Panc1 (cell line): Measurements from ENCODE around the gene ANKRD29. TPM values are rescaled to one million over a fixed set of nuclear protein-coding genes. Genes with fewer than 3 reads are reported as not detected.

Experiments
- ATAC-seq: fragments of 200-7000 bp; cut with Tn5 transposase; 2 replicates; pipeline ENCODE4 v1.9.1; 2020; ENCODE audit warnings: mild to moderate bottlenecking, moderate library complexity
- BruUV-seq: library from RNA; stranded (reverse); fragments of 400-500 nt; replicated peaks from 2 replicates; lab custom pipeline; 2021; lab: Mats Ljungman, UMichigan
- CTCF ChIA-PET: fragments of 300-600 bp; sonication (Branson Sonifier 250); formaldehyde crosslinking; loops from one replicate; lab custom pipeline; 2022; ENCODE audit warnings: antibody characterized with exemption; lab: Charles Lee
- POLR2A ChIA-PET: fragments of 300-600 bp; sonication (Branson Sonifier 250); formaldehyde crosslinking; loops from one replicate; lab custom pipeline; 2022; ENCODE audit warnings: antibody characterized with exemption; lab: Charles Lee
- DNase-seq: peaks from one replicate; pipeline ENCODE4 v3.0.0-alpha.2; 2010; ENCODE audit warnings: low read depth, low spot score
- H3K27ac ChIP-seq: 2 replicates; pipeline ENCODE4 v1.5.1; 2011; ENCODE audit warnings: mild to moderate bottlenecking, low read length, inconsistent platforms
- H3K27me3 ChIP-seq: fragments of 200-500 bp; sonication (Bioruptor generic); 2 replicates; pipeline ENCODE4 v1.6.0; 2014; ENCODE audit warnings: low read length, inconsistent platforms; ENCODE audit not compliant: control insufficient read depth, insufficient read depth
- H3K36me3 ChIP-seq: fragments of 200-500 bp; sonication (Bioruptor generic); 2 replicates; pipeline ENCODE4 v1.5.1; 2014; ENCODE audit warnings: inconsistent platforms, mild to moderate bottlenecking, low read length, moderate library complexity; ENCODE audit not compliant: control insufficient read depth, insufficient read depth
- H3K4me1 ChIP-seq: 2 replicates; pipeline ENCODE4 v1.5.1; 2011; ENCODE audit warnings: inconsistent platforms, mild to moderate bottlenecking, low read length, moderate library complexity; ENCODE audit not compliant: control insufficient read depth, insufficient read depth
- H3K4me3 ChIP-seq, 2 experiments: 2 replicates each; pipeline ENCODE4 v1.5.1; 2011 to 2012; ENCODE audit warnings: low read depth in 2 of 2, low read length in 2 of 2, mild to moderate bottlenecking in 2 of 2, inconsistent platforms in 1 of 2, moderate library complexity in 1 of 2
- H3K9me3 ChIP-seq: fragments of 200-500 bp; sonication (Bioruptor generic); 2 replicates; pipeline ENCODE4 v1.5.1; 2014; ENCODE audit warnings: low read depth, mild to moderate bottlenecking, inconsistent platforms, low read length, moderate library complexity; ENCODE audit not compliant: control insufficient read depth, insufficient read depth
- POLR2AphosphoS5 ChIP-seq: IDR thresholded peaks from 2 replicates; pipeline ENCODE4 v1.6.1; 2012; ENCODE audit warnings: mild to moderate bottlenecking, low read depth, low read length, moderate library complexity
- SIN3A ChIP-seq: IDR thresholded peaks from 2 replicates; pipeline ENCODE4 v1.6.1; 2012; ENCODE audit warnings: low read depth, mild to moderate bottlenecking, low read length, moderate library complexity, borderline replicate concordance; ENCODE audit not compliant: insufficient read depth
- TCF7L2 ChIP-seq: IDR thresholded peaks from 2 replicates; pipeline ENCODE4 v1.6.1; 2011; ENCODE audit warnings: mild to moderate bottlenecking, low read depth, low read length, inconsistent platforms
- in situ Hi-C: cut with HindIII; loops from 2 replicates; pipeline ENCODE4 v1.10.0; 2016; ENCODE audit warnings: low sequenced_read_pairs, low pct_unique_long_range_greater_than_20kb
- intact Hi-C: fragments of 100-400 bp; cut with micrococcal nuclease; formaldehyde crosslinking; loops from one replicate; pipeline ENCODE4 v1.10.0; 2022; ENCODE audit not compliant: unreplicated experiment
- total RNA-seq: library from RNA; stranded (reverse); gene quantifications from one replicate; pipeline ENCODE4 v1.2.1, GENCODE V29; 2021; ENCODE audit not compliant: unreplicated experiment
- TF ChIP-seq, protein P1 (sequence below), 2 experiments: IDR thresholded peaks; 2 replicates each; pipeline ENCODE4 v1.6.1; 2011 to 2012; ENCODE audit warnings: low read depth in 2 of 2, control low read depth in 1 of 2, low read length in 1 of 2, mild to moderate bottlenecking in 1 of 2, moderate library complexity in 1 of 2; ENCODE audit not compliant: insufficient read depth in 1 of 2
- TF ChIP-seq, protein P2 (sequence below): fragments of 450-650 bp; IDR thresholded peaks from 2 replicates; pipeline ENCODE4 v1.5.1; 2017; ENCODE audit warnings: mild to moderate bottlenecking

ANKRD29 gene
- total RNA-seq, 1 experiment from 2014 or later, result 0.67 TPM

DNA sequence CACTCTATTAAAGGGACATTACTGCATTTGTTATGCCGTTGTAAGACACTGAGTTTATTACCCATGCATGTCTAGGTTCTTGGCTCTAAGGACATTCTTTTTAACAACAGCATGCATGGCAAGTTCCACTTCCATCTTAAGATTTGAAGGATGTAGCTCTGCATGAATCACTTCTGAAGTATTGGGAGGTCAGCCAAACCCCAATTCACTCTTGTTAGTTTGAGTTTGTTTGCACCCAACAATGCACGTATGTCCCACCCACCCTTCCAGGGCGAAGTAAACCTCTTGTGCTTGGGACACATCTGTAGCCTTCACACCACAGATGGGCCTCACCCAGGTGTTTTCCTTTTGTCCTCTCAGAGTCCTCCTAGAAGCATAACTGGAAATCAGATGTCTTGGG is 21.0 kb upstream of the ANKRD29 start:
- no peak overlapping the region for H3K27ac ChIP-seq
- H3K36me3 ChIP-seq, result no peaks in the 10 kb centered on the region
- peaks cover 12% of the 10 kb centered on the region for H3K27me3 ChIP-seq
- BruUV-seq, result no TSS peak
- no peak overlapping the region for H3K4me3 ChIP-seq
- intact Hi-C loops (no loop called here), in situ Hi-C loops (no loop called here)
- peaks cover 2% of the 10 kb centered on the region for H3K4me1 ChIP-seq
- ChIA-PET POLR2A (interaction anchor here (0.6 kb wide), 1 partner anchor 20 kb away, joined by 3 read pairs; no protein-coding TSS in a partner anchor), CTCF (no interaction called here)
- no peaks in the 10 kb centered on the region for H3K9me3 ChIP-seq
- TF ChIP-seq TCF7L2 (no peak), POLR2AphosphoS5 (no peak), SIN3A (no peak)
- TF ChIP-seq, protein P1, sequence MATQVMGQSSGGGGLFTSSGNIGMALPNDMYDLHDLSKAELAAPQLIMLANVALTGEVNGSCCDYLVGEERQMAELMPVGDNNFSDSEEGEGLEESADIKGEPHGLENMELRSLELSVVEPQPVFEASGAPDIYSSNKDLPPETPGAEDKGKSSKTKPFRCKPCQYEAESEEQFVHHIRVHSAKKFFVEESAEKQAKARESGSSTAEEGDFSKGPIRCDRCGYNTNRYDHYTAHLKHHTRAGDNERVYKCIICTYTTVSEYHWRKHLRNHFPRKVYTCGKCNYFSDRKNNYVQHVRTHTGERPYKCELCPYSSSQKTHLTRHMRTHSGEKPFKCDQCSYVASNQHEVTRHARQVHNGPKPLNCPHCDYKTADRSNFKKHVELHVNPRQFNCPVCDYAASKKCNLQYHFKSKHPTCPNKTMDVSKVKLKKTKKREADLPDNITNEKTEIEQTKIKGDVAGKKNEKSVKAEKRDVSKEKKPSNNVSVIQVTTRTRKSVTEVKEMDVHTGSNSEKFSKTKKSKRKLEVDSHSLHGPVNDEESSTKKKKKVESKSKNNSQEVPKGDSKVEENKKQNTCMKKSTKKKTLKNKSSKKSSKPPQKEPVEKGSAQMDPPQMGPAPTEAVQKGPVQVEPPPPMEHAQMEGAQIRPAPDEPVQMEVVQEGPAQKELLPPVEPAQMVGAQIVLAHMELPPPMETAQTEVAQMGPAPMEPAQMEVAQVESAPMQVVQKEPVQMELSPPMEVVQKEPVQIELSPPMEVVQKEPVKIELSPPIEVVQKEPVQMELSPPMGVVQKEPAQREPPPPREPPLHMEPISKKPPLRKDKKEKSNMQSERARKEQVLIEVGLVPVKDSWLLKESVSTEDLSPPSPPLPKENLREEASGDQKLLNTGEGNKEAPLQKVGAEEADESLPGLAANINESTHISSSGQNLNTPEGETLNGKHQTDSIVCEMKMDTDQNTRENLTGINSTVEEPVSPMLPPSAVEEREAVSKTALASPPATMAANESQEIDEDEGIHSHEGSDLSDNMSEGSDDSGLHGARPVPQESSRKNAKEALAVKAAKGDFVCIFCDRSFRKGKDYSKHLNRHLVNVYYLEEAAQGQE (IDR thresholded peaks at IDR 0.05; ENCODE audit: insufficient read depth in 1 of 2, low read depth in 2 of 2, low read length in 1 of 2), result no peak
- TF ChIP-seq, protein P2, sequence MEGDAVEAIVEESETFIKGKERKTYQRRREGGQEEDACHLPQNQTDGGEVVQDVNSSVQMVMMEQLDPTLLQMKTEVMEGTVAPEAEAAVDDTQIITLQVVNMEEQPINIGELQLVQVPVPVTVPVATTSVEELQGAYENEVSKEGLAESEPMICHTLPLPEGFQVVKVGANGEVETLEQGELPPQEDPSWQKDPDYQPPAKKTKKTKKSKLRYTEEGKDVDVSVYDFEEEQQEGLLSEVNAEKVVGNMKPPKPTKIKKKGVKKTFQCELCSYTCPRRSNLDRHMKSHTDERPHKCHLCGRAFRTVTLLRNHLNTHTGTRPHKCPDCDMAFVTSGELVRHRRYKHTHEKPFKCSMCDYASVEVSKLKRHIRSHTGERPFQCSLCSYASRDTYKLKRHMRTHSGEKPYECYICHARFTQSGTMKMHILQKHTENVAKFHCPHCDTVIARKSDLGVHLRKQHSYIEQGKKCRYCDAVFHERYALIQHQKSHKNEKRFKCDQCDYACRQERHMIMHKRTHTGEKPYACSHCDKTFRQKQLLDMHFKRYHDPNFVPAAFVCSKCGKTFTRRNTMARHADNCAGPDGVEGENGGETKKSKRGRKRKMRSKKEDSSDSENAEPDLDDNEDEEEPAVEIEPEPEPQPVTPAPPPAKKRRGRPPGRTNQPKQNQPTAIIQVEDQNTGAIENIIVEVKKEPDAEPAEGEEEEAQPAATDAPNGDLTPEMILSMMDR, result no peak
- DNase-seq (no peak), ATAC-seq (no peak)

DNA sequence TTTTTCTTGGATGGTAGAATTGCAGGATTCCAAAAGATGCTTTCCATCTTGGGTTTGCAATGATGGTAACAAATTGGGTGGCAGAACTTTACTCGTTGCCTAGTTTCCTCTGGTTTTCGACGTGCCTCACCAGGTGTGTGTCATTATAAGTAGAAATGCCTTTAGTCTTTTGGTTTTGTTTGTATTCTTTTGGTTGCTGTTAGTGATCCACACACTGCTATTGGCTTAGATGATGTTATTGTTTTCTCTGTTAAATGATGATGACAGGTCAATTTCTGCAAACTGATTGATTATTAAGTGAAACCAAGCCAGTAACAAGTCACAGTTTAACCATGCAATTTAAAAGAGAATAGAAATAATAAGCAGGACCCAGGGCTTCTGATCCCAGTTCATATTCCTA is 20.4 kb upstream of the ANKRD29 start:
- H3K4me1 ChIP-seq, result peaks cover 2% of the 10 kb centered on the region; the same call in 1 of the 2 replicates
- TF ChIP-seq, protein P2, result no peak
- TF ChIP-seq, protein P1 (IDR thresholded peaks at IDR 0.05; ENCODE audit: insufficient read depth in 1 of 2, low read depth in 2 of 2, low read length in 1 of 2), result no peak
- TF ChIP-seq POLR2AphosphoS5 (no peak), SIN3A (no peak)
- H3K36me3 ChIP-seq, result no peaks in the 10 kb centered on the region
- DNase-seq, result no peak
- H3K9me3 ChIP-seq, result no peaks in the 10 kb centered on the region
- no TSS peak for BruUV-seq
- no peak overlapping the region for H3K4me3 ChIP-seq
- ChIA-PET POLR2A (no interaction called here), CTCF (no interaction called here)
- intact Hi-C loops (no loop called here), in situ Hi-C loops (no loop called here)
- peaks cover 7% of the 10 kb centered on the region; the same call in 1 of the 2 replicates for H3K27me3 ChIP-seq
- ATAC-seq, result no peak
- H3K27ac ChIP-seq, result no peak overlapping the region
